ENCODE data around the gene SRSF4. TPM values are rescaled to one million over a fixed set of nuclear protein-coding genes. Genes with fewer than 3 reads are reported as not detected.

The SRSF4 gene
- total RNA-seq, 1 experiment from 2014 or later, result 69.0 TPM

DNA sequence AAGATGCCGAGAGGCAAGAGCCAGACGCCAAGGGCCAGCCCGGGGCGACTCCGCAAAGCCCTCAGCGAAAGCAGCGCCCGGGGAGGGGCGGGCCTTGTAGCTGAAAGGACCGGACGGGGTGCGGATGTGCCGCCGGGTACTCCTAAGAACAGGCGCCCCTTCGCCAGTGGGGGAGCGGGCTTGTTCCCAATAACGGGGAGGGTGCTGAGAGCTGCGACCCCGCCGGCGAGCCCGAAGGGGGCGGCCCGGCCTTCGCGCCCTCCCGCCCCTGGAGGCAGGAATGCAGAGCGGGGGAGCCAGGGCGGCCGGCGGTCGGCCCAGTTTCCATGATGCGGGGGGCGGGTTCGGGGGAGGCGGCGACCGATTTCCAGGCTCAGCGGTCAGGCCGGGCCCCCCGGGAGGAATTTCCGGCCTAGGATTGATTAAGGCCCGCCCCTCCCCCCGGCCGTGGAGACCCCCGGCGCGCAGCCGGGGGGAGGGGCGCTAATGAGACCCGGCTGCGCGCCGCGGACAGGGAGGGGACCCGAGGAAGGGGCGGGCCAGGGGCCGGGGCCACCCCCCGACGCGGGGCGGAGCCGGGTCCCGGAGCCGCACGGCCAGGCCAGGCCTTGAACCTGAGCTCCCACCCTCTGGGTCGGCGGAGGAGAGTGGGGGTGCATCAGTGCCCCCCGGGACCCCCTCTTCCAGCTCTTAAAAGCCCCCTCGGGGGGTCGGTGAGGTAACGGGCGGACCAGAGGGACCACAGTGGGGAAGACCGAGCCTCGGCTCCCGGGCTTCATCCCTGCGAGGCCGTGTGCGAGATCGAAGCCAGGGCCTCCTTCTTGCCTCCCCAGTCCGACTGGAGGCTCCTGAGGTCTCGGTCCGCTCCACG, 57.1 kb downstream of the SRSF4 start (continued):
- TF ChIP-seq POLR2A (IDR thresholded peaks at IDR 0.05; ENCODE audit: borderline replicate concordance, extremely low read depth, insufficient read depth, insufficient read length) (no peak), EGR1 (IDR thresholded peaks at IDR 0.05; ENCODE audit: low read depth) (no peak), ATF3 (IDR thresholded peaks at IDR 0.05) (no peak), EZH2phosphoT487 (IDR thresholded peaks at IDR 0.05; ENCODE audit: borderline replicate concordance) (no peak), SP1 (IDR thresholded peaks at IDR 0.05; ENCODE audit: low read depth) (no peak)

DNA sequence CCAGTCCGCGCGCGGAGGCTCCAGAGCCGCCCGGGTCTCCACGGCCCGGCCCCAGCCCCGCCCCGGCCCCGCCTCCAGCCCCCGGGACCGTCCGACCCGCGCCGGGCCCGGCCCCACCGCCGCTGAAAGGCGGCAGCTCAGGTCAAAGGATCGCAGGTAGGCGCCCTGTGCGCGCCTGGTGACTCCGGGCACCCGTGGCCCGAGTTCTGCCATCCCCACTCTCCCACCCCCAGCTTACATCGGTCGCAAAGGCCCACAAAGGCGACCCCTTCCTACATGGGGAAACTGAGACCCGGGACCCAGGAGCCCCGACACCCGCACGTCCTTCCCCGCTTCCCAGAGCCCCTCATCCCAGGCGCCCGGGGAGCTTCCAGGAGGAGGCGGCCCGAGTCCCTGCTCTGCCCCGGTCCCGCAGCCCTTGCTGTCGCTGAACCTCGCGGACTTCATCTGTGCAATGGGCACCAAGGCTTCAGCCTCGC, 57.8 kb downstream of the SRSF4 start, which contains the start of gene TMEM200B:
TMEM200B (minus strand) TSS at position 17 of the 479 bp plus-strand sequence. CDS start 2,075 bp downstream, outside the sequence.
- peak; percentile 45 for ATAC-seq
- H3K79me2 ChIP-seq (ENCODE audit: insufficient read depth, low read length), result peaks cover 27% of the 10 kb centered on the region
- no peak for TF ChIP-seq ELF1 (IDR thresholded peaks at IDR 0.05; ENCODE audit: borderline replicate concordance, low read depth)
- no peak for TF ChIP-seq RAD21 (IDR thresholded peaks at IDR 0.05; ENCODE audit: low read depth)
- no peak for TF ChIP-seq FOSL1 (IDR thresholded peaks at IDR 0.05; ENCODE audit: low read depth)
- TF ChIP-seq SP1 (IDR thresholded peaks at IDR 0.05; ENCODE audit: low read depth), result no peak
- no peak for TF ChIP-seq EZH2phosphoT487 (IDR thresholded peaks at IDR 0.05; ENCODE audit: borderline replicate concordance)
- no peak for TF ChIP-seq POLR2A (IDR thresholded peaks at IDR 0.05; ENCODE audit: borderline replicate concordance, extremely low read depth, insufficient read depth, insufficient read length)
- no peak for TF ChIP-seq YY1 (IDR thresholded peaks at IDR 0.05; ENCODE audit: extremely low read depth, insufficient replicate concordance, low read depth, low read length)
- TF ChIP-seq ZBTB33 (IDR thresholded peaks at IDR 0.05; ENCODE audit: extremely low read depth, insufficient replicate concordance, low read length), result no peak
- peak within 1 kb of the TSS; percentile 97 for H3K9ac ChIP-seq (ENCODE audit: low read length)
- POLR2A ChIA-PET, result interaction anchor here (1.0 kb wide), 1 partner anchor 58 kb away, joined by 3 read pairs; the partner anchor contains the start of gene SRSF4
- H4K20me1 ChIP-seq (ENCODE audit: insufficient read depth), result no peaks in the 10 kb centered on the region
- intact Hi-C loops (cut with micrococcal nuclease), result no loop called here
- H3K4me1 ChIP-seq (ENCODE audit: control insufficient read depth in 1 of 2, insufficient read depth in 2 of 2, low read length in 2 of 2), result peaks cover 2 to 11% of the 10 kb centered on the region in 2 experiments; a peak in 2 of 4 replicates
- no peak for DNase-seq (ENCODE audit: low read depth, low spot score)
- H3K36me3 ChIP-seq (ENCODE audit: control insufficient read depth in 1 of 2, insufficient read depth in 2 of 2, low read length in 2 of 2), result no peaks in the 10 kb centered on the region
- BruUV-seq (replicated peaks), result no TSS peak
- H3K4me2 ChIP-seq (ENCODE audit: low read length), result peak within 1 kb of the TSS; percentile 99
- CTCF ChIA-PET, result interaction anchor here (0.8 to 1.5 kb wide), 8 partner anchors 11 to 90 kb away, joined by 3 to 6 read pairs (median 3); partner anchors contain the start of gene SRSF4
- no peaks in the 10 kb centered on the region for H3K27me3 ChIP-seq (ENCODE audit: insufficient read depth, low read length)
- peak within 1 kb of the TSS; percentile 79 to 96 for H3K4me3 ChIP-seq (replicated peaks in 1 of 2; ENCODE audit: low read depth in 1 of 2, low read length in 2 of 2)
- H3K9me3 ChIP-seq (ENCODE audit: control insufficient read depth in 1 of 2, insufficient read depth in 1 of 2, low read depth in 1 of 2, low read length in 2 of 2), result no peaks in the 10 kb centered on the region
- RAD21 ChIA-PET (ENCODE audit: low non-redundant PET in 1 of 2, low total read pairs in 2 of 2, uncharacterized antibody in 2 of 2, unreplicated experiment in 2 of 2), result interaction anchor here in 1 of 2 experiments (0.6 kb wide), 1 partner anchor 1696 kb away, joined by 3 read pairs; no protein-coding TSS in a partner anchor
- H3K9me2 ChIP-seq (ENCODE audit: insufficient read depth), result no peaks in the 10 kb centered on the region
- H3K27ac ChIP-seq (ENCODE audit: low read depth, low read length), result peak within 1 kb of the TSS; percentile 93
- H2AFZ ChIP-seq (ENCODE audit: low read depth, low read length, poor library complexity, severe bottlenecking), result no peak within 1 kb of the TSS

Data from HCT116 (cell line).